SK-N-SH (cell line): ENCODE data around the gene DZIP1L.

Source experiments
- CTCF ChIP-seq: fragments of 200-600 bp; sonication (generic); IDR thresholded peaks from 2 replicates; pipeline ENCODE4 v1.6.1; 2017; ENCODE audit warnings: antibody characterized with exemption, mild to moderate bottlenecking, moderate library complexity
- EP300 ChIP-seq, 2 experiments: IDR thresholded peaks; 2 replicates each; pipeline versions ENCODE4 v1.4.0 to v1.6.1; 2012; ENCODE audit warnings: borderline replicate concordance in 1 of 2, low read depth in 1 of 2, low read length in 1 of 2
- JUND ChIP-seq: IDR thresholded peaks from 2 replicates; pipeline ENCODE4 v1.4.0; 2012
- NRF1 ChIP-seq: IDR thresholded peaks from 2 replicates; pipeline ENCODE4 v1.6.1; 2012; ENCODE audit warnings: low read depth, mild to moderate bottlenecking, low read length
- PBX3 ChIP-seq: IDR thresholded peaks from 2 replicates; pipeline ENCODE4; 2012
- POLR2AphosphoS5 ChIP-seq: IDR thresholded peaks from 2 replicates; pipeline ENCODE4 v1.6.1; 2012; ENCODE audit warnings: low read depth, low read length
- RCOR1 ChIP-seq: fragments of 150-350 bp; IDR thresholded peaks from 2 replicates; pipeline ENCODE4 v1.6.1; 2017; ENCODE audit warnings: antibody characterized with exemption, low read length
- REST ChIP-seq: IDR thresholded peaks from 2 replicates; pipeline ENCODE4 v1.6.1; 2012; ENCODE audit warnings: mild to moderate bottlenecking, low read depth, low read length, moderate library complexity
- SIN3A ChIP-seq: IDR thresholded peaks from 2 replicates; pipeline ENCODE4 v1.6.1; 2012; ENCODE audit warnings: low read depth, mild to moderate bottlenecking, low read length, moderate library complexity, borderline replicate concordance
- TCF12 ChIP-seq: IDR thresholded peaks from 2 replicates; pipeline ENCODE4 v1.4.0; 2012
- TEAD4 ChIP-seq: IDR thresholded peaks from 2 replicates; pipeline ENCODE4 v1.4.0; 2012; ENCODE audit warnings: mild to moderate bottlenecking, borderline replicate concordance; ENCODE audit not compliant: insufficient read depth
- USF2 ChIP-seq: fragments of 150-350 bp; IDR thresholded peaks from 2 replicates; pipeline ENCODE4 v1.6.1; 2017; ENCODE audit warnings: antibody characterized with exemption, low read length, low read depth, borderline replicate concordance

GRCh38 chr3:138047596-138048158 lies 67.7 kb downstream of the DZIP1L start:
- no peak for TF ChIP-seq CTCF
- no peak for TF ChIP-seq JUND
- no peak for TF ChIP-seq TEAD4
- TF ChIP-seq PBX3, result no peak
- no peak for TF ChIP-seq POLR2AphosphoS5
- TF ChIP-seq TCF12, result no peak
- no peak for TF ChIP-seq NRF1
- no peak for TF ChIP-seq USF2
- TF ChIP-seq RCOR1, result no peak
- TF ChIP-seq EP300 (IDR thresholded peaks at IDR 0.05; ENCODE audit: borderline replicate concordance in 1 of 2, low read depth in 1 of 2, low read length in 1 of 2), result no peak
- no peak for TF ChIP-seq SIN3A
- no peak for TF ChIP-seq REST
